HG02763 (cell line): ENCODE measurements around the gene SULF2.
A peak's percentile ranks its signal among the peaks of the same experiment; 100 is the strongest.

Experiments used
- ATAC-seq: cut with Tn5 transposase; IDR thresholded peaks from one replicate; pipeline ENCODE4 v1.9.1; 2021; ENCODE audit warnings: mild to moderate bottlenecking, moderate library complexity; ENCODE audit not compliant: unreplicated experiment

The SULF2 gene

GRCh38 chr20:47614703-47615309 lies 170.5 kb downstream of the SULF2 start:
- no peak for ATAC-seq

- no peak for ATAC-seq
These were observed 172.6 kb downstream of the SULF2 start for GRCh38 chr20:47612670-47613069.

- ATAC-seq, result no peak
These were observed 173.5 kb downstream of the SULF2 start for GRCh38 chr20:47611785-47612184.

- ATAC-seq, result no peak
These were observed 174.4 kb downstream of the SULF2 start for GRCh38 chr20:47610945-47611250.

GRCh38 chr20:47610247-47610944 lies 174.9 kb downstream of the SULF2 start:
- ATAC-seq, result peak; percentile 45

DNA sequence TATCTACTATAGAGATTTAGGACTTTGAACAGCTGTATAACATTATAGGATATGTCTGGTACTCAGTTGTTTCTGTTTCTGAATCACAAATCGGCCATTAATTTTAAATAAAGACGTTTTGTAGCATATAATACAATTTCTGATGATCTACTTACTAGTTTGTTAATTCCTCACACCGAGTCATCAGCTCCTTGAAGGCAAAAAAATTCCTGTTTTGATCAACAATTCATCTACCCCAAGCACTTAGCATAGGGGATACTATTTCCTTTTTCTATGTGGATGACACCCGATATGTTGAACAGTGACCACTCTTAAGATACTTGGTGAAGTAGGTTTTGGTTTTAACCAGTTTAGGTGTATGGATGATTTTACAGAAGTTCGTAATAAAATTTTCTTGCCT lies 176.3 kb downstream of the SULF2 start:
- ATAC-seq, result no peak
